Measurements from ENCODE around the gene PPP1R15A. TPM values are rescaled to one million over a fixed set of nuclear protein-coding genes. Genes with fewer than 3 reads are reported as not detected.
"Not testable (repeated sequence)": the region's sequence is repeated elsewhere in the genome, so short reads cannot be mapped to it uniquely, and the experiment has no call there.

The PPP1R15A gene
- total RNA-seq, 1 donor from 2014 or later = 106 TPM

DNA sequence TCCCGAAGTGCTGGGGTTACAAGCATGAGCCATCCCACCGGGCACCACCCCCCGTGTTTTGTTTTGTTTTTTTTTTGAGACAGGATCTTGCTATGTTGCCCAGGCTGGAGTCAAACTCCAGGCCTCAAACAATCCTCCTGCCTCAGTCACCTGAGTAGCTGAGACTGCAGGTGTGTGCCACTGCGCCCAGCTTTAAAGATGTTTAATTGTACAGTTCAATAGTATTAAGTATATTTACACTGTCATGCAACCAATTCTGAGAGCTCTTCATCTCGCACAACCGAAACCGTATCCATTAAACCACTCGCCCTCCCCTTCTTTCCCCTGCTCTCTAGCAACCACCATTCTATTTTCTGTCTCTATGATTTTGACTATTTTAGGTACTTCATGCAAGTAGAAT lies 43.5 kb downstream of the PPP1R15A start:
- Mint-ChIP-seq H3K4me3 (ENCODE audit: unreplicated experiment) (no peak overlapping the region), H3K4me1 (ENCODE audit: low read depth) (no peaks in the 10 kb centered on the region), H3K9me3 (ENCODE audit: low read depth) (no peaks in the 10 kb centered on the region), H3K36me3 (ENCODE audit: low read depth) (peaks cover 36% of the 10 kb centered on the region), H3K27me3 (ENCODE audit: low read depth) (no peaks in the 10 kb centered on the region), H3K27ac (ENCODE audit: unreplicated experiment) (no peak overlapping the region)
- TF ChIP-seq CTCF (IDR thresholded peaks at IDR 0.05) = no peak
- DNase-seq (ENCODE audit: low spot score) = no peak

- no peak for TF ChIP-seq CTCF (IDR thresholded peaks at IDR 0.05)
- no peak for DNase-seq (ENCODE audit: low spot score)
- H3K27ac Mint-ChIP-seq (ENCODE audit: unreplicated experiment) = no peak overlapping the region
- H3K4me1 Mint-ChIP-seq (ENCODE audit: low read depth) = no peaks in the 10 kb centered on the region
- H3K36me3 Mint-ChIP-seq (ENCODE audit: low read depth) = peaks cover 33% of the 10 kb centered on the region
- H3K27me3 Mint-ChIP-seq (ENCODE audit: low read depth) = no peaks in the 10 kb centered on the region
- no peaks in the 10 kb centered on the region for H3K9me3 Mint-ChIP-seq (ENCODE audit: low read depth)
- H3K4me3 Mint-ChIP-seq (ENCODE audit: unreplicated experiment) = no peak overlapping the region
These were observed 45.9 kb downstream of the PPP1R15A start for GRCh38 chr19:48918071-48918470.

DNA sequence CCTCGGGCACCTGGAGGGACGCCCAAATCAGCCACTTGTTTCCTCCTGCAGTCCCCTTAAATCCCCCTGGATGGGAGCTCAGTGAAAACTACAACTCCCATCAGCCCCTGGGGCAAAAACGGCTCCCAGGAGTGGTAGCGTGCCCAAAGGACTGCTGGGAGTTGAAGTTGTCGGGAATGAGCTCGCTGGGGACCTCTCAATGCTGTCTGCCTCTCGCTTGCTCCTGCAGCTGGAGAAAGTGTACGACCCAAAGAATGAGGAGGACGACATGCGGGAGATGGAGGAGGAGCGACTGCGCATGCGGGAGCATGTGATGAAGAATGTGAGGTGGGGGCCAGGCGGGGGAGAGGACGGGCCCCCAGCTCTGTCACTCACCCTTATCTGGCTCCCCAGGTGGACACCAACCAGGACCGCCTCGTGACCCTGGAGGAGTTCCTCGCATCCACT lies 46.6 kb downstream of the PPP1R15A start:
- Mint-ChIP-seq H3K36me3 (ENCODE audit: low read depth) (peaks cover 33% of the 10 kb centered on the region), H3K9me3 (ENCODE audit: low read depth) (no peaks in the 10 kb centered on the region), H3K4me1 (ENCODE audit: low read depth) (no peaks in the 10 kb centered on the region), H3K4me3 (ENCODE audit: unreplicated experiment) (no peak overlapping the region), H3K27me3 (ENCODE audit: low read depth) (no peaks in the 10 kb centered on the region), H3K27ac (ENCODE audit: unreplicated experiment) (no peak overlapping the region)
- TF ChIP-seq CTCF (IDR thresholded peaks at IDR 0.05) = no peak
- no peak for DNase-seq (ENCODE audit: low spot score)

DNA sequence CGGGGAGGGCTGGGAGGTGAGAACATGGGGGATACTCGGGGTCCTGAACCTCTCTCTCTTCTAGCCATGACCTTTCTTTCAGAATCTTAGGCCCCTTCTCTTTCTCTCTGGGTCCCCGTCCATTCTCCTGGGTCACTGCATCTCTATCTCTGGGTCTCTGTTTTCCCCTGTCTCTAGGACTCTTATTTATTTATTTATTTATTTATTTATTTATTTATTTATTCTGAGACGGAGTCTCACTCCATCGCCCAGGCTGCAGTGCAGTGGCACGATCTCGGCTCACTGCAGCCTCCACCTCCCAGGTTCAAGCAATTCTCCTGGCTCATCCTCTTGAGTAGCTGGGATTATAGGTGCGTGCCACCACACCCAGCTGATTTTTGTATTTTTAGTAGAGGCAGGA lies 47.0 kb downstream of the PPP1R15A start:
- not testable (repeated sequence) for H3K27me3 Mint-ChIP-seq (ENCODE audit: low read depth); DNase-seq (ENCODE audit: low spot score); H3K27ac Mint-ChIP-seq (ENCODE audit: unreplicated experiment); H3K4me1 Mint-ChIP-seq (ENCODE audit: low read depth); H3K9me3 Mint-ChIP-seq (ENCODE audit: low read depth); H3K4me3 Mint-ChIP-seq (ENCODE audit: unreplicated experiment)
- H3K36me3 Mint-ChIP-seq (ENCODE audit: low read depth) = peaks cover 31% of the 10 kb centered on the region

GRCh38 chr19:48920949-48921348 lies 48.7 kb downstream of the PPP1R15A start:
- Mint-ChIP-seq H3K4me3 (ENCODE audit: unreplicated experiment) (no peak overlapping the region), H3K9me3 (ENCODE audit: low read depth) (no peaks in the 10 kb centered on the region), H3K27me3 (ENCODE audit: low read depth) (no peaks in the 10 kb centered on the region), H3K36me3 (ENCODE audit: low read depth) (peaks cover 26% of the 10 kb centered on the region), H3K4me1 (ENCODE audit: low read depth) (peaks cover 7% of the 10 kb centered on the region), H3K27ac (ENCODE audit: unreplicated experiment) (no peak overlapping the region)
- no peak for DNase-seq (ENCODE audit: low spot score)
- TF ChIP-seq CTCF (IDR thresholded peaks at IDR 0.05) = no peak

DNA sequence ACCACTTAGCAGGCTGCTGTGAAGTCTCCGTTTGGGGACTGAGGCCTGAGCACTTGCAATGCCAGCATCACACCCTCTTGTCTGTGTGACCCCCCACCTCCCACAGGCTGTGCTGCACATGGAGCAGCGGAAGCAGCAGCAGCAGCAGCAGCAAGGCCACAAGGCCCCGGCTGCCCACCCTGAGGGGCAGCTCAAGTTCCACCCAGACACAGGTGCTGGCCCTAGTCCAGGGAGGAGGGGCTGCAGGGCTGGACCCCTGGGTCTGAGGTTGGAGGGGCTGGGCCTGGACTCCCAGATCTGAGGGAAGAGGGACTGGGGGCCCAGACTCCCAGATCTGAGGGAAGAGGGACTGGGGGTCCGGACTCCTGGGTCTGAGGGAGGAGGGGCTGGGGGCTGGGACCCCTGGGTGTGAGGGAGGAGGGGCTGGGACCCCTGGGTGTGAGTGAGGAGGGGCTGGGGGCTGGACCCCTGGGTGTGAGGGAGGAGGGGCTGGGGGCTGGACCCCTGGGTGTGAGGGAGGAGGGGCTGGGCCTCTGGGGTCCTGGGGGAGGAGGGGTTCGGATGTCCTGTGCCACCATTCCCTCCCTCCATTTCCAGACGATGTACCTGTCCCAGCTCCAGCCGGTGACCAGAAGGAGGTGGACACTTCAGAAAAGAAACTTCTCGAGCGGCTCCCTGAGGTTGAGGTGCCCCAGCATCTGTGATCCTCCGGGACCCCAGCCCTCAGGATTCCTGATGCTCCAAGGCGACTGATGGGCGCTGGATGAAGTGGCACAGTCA lies 49.7 kb downstream of the PPP1R15A start:
- peaks cover 16% of the 10 kb centered on the region for H3K4me1 Mint-ChIP-seq (ENCODE audit: low read depth)
- H3K9me3 Mint-ChIP-seq (ENCODE audit: low read depth) = no peaks in the 10 kb centered on the region
- no peak overlapping the region for H3K27ac Mint-ChIP-seq (ENCODE audit: unreplicated experiment)
- no peak overlapping the region for H3K4me3 Mint-ChIP-seq (ENCODE audit: unreplicated experiment)
- no peaks in the 10 kb centered on the region for H3K27me3 Mint-ChIP-seq (ENCODE audit: low read depth)
- TF ChIP-seq CTCF (IDR thresholded peaks at IDR 0.05) = no peak
- no peak for DNase-seq (ENCODE audit: low spot score)
- H3K36me3 Mint-ChIP-seq (ENCODE audit: low read depth) = peaks cover 23% of the 10 kb centered on the region
